ENCODE data around the gene SORCS1.

SORCS1 gene

DNA sequence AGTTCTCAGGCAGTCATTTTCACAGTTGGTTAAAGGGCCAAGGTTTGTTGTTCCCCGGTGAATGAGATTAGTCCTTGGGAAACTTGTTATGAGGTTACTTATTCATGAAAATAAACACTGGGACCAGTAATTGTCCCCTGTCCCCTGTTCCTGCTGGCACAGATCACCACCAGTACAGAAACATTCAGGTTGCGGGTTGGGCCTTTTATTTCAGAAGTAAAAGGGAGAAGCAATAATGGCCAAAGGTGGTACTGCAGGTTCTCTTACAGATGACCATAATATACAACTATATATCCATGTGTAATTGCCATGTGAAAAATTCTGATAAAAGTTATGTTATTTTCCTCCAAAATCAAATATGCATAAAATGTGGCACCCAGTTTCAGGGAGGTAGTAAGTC is 442.0 kb downstream of the SORCS1 start:
- TF ChIP-seq, protein P1, sequence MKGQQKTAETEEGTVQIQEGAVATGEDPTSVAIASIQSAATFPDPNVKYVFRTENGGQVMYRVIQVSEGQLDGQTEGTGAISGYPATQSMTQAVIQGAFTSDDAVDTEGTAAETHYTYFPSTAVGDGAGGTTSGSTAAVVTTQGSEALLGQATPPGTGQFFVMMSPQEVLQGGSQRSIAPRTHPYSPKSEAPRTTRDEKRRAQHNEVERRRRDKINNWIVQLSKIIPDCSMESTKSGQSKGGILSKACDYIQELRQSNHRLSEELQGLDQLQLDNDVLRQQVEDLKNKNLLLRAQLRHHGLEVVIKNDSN (IDR thresholded peaks at IDR 0.05), result no peak

DNA sequence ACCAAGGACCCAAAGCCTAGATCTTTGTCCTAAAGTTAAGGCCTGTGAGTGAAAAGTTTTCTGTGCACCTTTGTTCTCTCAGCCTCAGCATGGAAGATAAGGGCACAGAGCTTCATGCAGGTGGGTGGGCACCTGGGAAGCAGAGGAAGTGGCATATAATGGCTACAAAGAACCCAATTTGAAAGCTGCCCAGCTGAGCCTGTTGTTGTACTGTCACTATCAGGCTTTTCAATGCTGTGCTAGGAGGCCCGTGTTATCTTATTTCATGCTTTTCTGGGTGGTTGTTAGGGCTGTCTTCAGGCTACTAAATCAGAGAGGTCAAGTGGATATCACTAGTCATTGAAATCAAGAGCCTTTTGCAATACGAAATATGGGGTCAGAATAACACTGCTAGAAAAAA is 443.8 kb downstream of the SORCS1 start:
- TF ChIP-seq TCF12 (IDR thresholded peaks at IDR 0.05; ENCODE audit: low read depth) (no peak), FOXM1 (IDR thresholded peaks at IDR 0.05; ENCODE audit: borderline replicate concordance, low read depth) (no peak), EP300 (IDR thresholded peaks at IDR 0.05; ENCODE audit: borderline replicate concordance) (no peak), ZBTB7A (IDR thresholded peaks at IDR 0.05; ENCODE audit: low read depth) (no peak)
- TF ChIP-seq, protein P1 (IDR thresholded peaks at IDR 0.05), result no peak

- TF ChIP-seq CREB1 (IDR thresholded peaks at IDR 0.05; ENCODE audit: low read depth) (no peak), TCF12 (IDR thresholded peaks at IDR 0.05; ENCODE audit: low read depth) (no peak)
- TF ChIP-seq, protein P2, sequence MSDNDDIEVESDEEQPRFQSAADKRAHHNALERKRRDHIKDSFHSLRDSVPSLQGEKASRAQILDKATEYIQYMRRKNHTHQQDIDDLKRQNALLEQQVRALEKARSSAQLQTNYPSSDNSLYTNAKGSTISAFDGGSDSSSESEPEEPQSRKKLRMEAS (IDR thresholded peaks at IDR 0.05), result no peak
Measured at GRCh38 chr10:106716381-106716780, 448.1 kb downstream of the SORCS1 start.

GRCh38 chr10:106714734-106715555 is 449.6 kb downstream of the SORCS1 start:
- TF ChIP-seq EGR1 (IDR thresholded peaks at IDR 0.05) (no peak), YY1 (IDR thresholded peaks at IDR 0.05; ENCODE audit: low read depth) (no peak), NFIC (IDR thresholded peaks at IDR 0.05) (no peak), EP300 (IDR thresholded peaks at IDR 0.05; ENCODE audit: borderline replicate concordance) (no peak), TCF12 (IDR thresholded peaks at IDR 0.05; ENCODE audit: low read depth) (no peak), TEAD4 (IDR thresholded peaks at IDR 0.05) (no peak), ZBTB7A (IDR thresholded peaks at IDR 0.05; ENCODE audit: low read depth) (no peak), TAF1 (IDR thresholded peaks at IDR 0.05; ENCODE audit: low read depth) (no peak), RAD21 (IDR thresholded peaks at IDR 0.05; ENCODE audit: low read depth) (no peak)
- TF ChIP-seq, protein P2 (IDR thresholded peaks at IDR 0.05), result no peak

DNA sequence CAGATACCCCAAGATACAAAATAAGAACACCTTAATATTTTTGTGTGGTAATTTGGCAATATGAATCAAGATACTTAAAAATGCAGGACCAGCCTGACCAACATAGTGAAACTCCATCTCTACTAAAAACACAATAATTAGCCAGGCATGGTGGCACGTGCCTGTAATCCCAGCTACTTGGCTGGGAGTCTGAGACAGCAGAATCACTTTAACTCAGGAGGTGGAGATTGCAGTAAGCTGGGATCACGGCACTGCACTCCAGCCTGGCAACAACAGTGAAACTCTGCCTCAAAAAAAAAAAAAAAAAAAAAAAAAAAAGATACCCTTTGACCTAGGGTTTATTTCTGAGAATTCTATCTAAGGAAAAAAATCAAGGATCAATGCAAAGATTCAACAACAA is 450.7 kb downstream of the SORCS1 start:
- TF ChIP-seq RAD21 (IDR thresholded peaks at IDR 0.05; ENCODE audit: low read depth) (no peak), YY1 (IDR thresholded peaks at IDR 0.05; ENCODE audit: low read depth) (no peak), CEBPB (IDR thresholded peaks at IDR 0.05) (no peak), TEAD4 (IDR thresholded peaks at IDR 0.05) (no peak), EP300 (IDR thresholded peaks at IDR 0.05; ENCODE audit: borderline replicate concordance) (no peak), FOXM1 (IDR thresholded peaks at IDR 0.05; ENCODE audit: borderline replicate concordance, low read depth) (no peak), ZBTB7A (IDR thresholded peaks at IDR 0.05; ENCODE audit: low read depth) (no peak), CREB1 (IDR thresholded peaks at IDR 0.05; ENCODE audit: low read depth) (no peak), REST (IDR thresholded peaks at IDR 0.05; ENCODE audit: low read depth) (no peak), TCF12 (IDR thresholded peaks at IDR 0.05; ENCODE audit: low read depth) (no peak)
- TF ChIP-seq, protein P2 (IDR thresholded peaks at IDR 0.05), result no peak
- TF ChIP-seq, protein P1 (IDR thresholded peaks at IDR 0.05), result no peak

GRCh38 chr10:106712988-106713387 is 451.5 kb downstream of the SORCS1 start:
- TF ChIP-seq TEAD4 (IDR thresholded peaks at IDR 0.05) (no peak), RAD21 (IDR thresholded peaks at IDR 0.05; ENCODE audit: low read depth) (no peak), REST (IDR thresholded peaks at IDR 0.05; ENCODE audit: low read depth) (no peak), YY1 (IDR thresholded peaks at IDR 0.05; ENCODE audit: low read depth) (no peak), EP300 (IDR thresholded peaks at IDR 0.05; ENCODE audit: borderline replicate concordance) (no peak), NFIC (IDR thresholded peaks at IDR 0.05) (no peak), TAF1 (IDR thresholded peaks at IDR 0.05; ENCODE audit: low read depth) (no peak), EGR1 (IDR thresholded peaks at IDR 0.05) (no peak)

Measured in Ishikawa (cell line).